NCI-H345 (cell line): ENCODE measurements around the gene JHY.

Source experiments
- DNase-seq: peaks from one replicate; lab custom pipeline; 2025; lab: John Stamatoyannopoulos, UW

JHY gene

GRCh38 chr11:122938557-122938956 lies 56.0 kb downstream of the JHY start:
- no peak for DNase-seq

DNA sequence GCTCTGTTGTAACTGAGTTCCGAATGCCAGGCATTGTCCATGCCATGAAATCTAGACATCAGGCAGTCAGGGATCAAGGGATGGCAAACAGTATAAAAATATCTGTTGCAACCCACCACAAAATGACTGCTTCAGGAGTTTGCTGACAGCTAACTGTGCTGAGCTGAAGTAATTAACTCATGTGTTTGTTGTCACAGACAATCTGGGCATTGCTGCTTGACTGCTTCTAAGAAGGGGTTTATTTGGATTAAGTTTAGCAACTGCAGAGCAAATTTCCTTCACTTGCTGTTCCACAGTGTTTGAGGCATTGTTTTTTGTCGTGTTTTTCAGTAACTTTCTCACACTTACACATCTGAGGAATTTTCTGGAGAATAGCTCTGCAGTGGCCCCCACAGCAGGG lies 68.7 kb downstream of the JHY start:
- DNase-seq = no peak

DNA sequence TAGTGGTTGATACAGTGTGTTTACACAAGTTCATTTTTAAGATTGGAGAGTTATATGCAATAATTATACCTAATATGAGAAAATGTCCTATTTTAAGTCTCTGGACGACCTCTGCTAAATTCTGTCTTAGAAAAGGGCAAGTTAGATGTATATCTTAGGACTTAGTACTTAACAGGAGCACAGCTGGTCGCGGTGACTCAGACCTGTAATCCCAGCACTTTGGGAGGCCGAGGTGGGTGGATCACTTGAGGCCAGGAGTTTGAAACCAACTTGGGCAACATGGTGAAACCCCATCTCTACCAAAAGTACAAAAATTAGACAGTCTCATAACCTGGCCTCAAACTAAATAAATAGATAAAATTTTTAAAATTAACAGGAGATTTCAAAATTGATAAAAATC lies 71.9 kb downstream of the JHY start:
- DNase-seq = no peak

DNA sequence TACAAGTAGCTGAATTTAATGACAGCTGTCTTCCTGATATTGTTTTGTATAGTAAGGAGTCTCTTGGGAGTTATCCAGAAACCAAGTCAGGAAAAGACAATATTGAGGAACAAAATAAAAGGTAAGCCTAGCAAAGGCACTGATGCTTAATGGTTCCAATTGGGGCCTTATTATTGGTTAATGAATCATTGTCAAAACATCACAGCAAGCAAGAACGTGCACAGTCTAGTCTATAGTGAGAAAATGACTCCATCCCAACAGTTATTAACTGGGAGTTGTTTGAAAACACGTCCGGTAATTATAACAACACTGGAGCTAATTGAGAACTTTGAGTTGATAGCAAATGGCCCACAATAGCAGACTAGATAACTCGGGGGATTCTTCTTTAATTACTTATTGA lies 81.4 kb downstream of the JHY start:
- DNase-seq = no peak

DNA sequence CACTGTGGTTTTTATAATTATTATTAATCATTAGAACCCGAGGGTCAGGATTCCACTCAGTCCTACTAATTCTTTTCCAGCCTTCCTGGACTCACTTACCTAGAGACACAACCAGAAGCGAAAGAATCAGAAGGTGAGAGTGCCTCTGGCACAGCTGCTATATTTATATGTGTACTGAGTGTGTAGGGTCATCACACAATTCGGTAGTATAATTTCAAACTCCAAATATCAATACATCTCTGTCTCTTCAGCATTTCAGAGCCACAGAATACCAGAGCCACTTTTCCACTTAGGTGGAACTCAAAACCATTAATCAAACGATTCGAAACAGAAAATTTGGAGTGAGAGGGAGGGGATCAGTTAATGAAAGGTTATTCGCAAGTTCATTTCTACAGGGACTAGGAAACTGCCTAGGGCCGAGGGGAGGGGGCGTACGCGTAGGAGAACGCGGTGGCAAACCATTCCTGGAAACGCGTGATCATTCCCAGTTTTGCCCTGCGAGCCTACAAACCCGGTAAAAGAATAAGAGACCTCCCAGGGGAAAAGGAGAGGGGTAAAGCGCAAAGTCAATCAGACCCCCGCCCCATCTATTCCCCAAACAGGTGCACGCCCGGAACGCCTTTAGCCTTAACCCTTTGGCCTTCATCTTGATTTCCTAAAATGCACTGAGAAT lies 93.6 kb downstream of the JHY start:
- DNase-seq = no peak

DNA sequence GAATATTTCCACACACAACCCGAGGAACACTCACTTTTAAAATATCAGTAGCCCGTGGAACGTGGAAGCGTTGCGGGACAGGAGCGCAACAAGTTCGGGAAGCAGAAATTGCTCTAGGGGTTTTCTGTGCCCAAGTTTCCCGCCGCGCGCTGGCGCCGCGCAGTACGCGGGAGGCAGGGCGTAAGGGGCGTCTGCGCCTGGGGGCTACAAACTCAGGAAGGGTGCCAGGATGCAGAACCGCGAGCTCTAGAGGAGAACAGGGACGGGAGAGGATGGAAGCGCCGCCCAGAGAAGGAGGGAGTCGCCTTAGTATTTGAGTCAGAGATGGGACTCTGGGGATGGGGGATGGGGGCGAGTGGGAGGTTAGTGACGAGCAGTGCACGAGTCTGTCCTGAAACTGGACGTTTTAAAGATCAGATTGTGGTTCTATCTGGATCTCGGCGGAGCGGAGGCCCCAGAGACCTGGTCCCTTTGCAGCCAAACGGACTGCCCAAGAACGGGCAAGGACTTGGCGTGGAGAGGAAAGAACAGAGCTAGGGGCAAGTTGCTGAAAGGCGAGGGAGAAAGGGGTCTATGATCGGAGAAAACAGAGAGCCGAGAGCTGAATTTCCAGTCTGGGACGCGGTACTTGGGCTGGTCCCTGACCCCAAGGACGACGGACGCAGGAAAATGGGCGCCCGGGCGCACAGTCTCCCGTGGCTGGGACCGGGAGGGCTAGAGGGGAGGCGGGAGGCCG lies 94.3 kb downstream of the JHY start:
- no peak for DNase-seq

DNA sequence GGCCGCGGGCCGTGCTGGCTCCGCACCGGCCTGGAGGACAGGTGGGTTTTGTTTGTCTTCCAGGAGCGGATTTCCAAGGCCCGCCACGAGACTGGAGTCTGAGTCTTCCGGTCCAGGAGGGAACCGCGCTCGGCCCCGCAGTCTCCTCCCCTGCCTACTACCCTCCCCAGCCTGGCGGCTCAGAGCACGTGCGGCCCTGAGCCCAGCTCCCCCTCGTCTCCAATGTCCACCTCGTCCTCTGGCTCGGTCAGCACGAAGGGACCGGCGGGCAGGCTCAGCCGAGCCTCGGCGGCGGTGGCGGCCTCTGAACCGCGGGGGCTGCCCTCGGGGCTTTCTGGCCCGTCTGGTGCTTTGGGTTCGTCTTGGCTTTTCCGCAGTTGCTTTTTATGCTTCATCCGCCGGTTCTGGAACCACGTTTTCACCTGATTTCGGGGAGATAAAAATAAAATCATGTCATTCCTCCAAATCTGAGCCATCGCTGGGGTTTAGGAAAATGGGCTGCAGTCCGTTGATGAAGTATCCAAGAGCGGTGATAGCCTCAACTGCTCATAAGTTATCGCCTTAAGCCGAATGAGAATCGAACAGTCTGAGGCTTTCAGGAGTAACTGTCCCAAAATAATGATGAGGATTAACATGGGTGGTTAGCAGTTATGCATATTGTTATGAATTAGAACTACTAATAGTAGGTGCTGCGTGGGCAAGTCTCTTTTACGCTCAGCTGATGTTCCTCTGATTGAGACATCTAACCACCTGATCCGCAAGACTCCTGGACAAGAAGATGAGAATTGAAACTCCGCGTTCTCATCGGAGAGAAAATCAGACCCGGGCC lies 95.1 kb downstream of the JHY start:
- DNase-seq = no peak

DNA sequence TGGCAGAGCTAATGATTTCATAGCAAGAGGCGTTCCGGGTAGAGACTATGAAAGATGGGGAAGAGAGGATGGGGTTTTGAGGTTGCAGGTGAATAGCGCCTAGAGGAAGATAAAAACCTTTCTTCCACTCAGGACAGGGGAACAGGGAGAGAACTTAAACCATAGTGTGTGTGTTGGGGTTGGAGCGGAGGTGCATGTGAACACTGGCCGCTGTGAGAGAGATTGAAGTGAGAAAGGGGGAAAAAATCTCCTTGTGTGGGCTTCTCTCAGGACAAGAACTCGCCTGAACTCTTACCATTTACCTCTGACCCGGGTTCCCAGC lies 95.7 kb downstream of the JHY start:
- no peak for DNase-seq

DNA sequence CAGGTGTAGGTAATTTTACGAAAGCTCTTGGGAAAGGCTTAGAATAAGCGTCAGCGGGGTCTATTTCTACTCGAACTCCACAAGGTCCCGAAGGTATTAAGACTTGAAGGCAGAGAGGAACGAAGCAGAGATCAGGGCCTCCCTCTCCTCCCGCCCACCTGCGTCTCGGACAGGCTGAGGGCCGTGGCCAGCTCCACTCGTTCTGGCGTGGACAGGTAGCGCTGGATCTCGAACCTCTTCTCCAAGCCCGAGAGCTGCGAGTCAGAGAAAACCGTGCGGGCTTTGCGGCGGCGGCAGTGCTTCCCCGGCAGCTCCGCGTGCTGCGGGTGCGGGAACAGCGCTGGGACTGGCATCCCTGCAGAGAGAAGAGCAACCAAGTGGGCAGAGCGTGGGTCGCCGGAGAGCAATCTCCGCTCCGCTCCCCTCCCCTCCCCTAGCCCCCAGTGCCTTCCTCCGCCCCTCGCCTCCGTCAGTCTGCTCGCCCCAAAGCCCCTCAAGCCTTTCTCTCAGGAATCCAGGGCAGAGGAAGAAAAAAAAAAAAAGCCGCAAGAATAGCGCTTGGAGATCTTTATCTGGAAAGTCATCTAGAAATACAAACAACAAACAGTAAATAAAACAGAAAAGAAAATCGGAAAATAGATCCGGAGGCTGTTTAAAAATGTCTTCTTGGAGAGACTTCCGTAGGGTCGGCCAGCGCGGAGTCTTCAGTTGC lies 96.7 kb downstream of the JHY start:
- no peak for DNase-seq

DNA sequence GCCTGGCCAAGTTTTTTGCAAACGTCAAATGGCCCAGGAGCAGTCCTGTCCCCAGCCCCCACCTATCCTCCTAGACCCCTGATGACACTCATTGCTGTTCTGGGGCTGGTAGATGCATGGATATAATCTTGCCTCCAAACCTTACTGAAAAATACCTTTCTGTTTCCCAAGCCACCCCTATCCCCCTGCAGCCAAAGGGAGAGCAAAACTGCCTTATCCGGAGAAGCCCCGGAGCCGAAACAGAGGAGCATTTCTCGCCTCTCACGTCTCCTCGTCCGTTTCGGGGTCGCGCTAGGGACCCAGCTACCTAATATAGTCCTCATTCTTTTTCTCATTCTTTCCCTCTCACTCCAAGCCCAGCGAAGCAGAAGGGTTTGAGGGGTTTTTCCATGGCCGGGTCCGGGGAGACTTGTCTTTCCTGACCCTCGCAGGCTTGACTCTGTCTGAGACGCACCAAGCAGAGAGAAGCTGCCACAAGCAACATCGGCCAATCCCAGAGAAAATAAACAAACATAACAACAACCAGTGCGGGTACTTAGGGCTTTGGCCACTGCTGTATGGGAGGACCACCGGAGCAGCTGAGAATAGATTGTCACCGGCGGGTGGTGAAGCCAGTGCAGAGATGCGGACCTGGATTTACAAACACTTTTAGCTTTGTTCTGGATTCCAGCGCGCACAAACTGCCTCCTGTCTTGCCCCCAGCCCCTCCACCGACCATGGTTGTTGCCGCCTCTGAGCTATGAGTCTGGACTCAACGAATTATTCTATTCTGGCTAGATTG lies 97.4 kb downstream of the JHY start:
- DNase-seq = no peak

- no peak for DNase-seq
These were observed 99.1 kb downstream of the JHY start, which contains the start of gene BSX for GRCh38 chr11:122981388-122982264. Gene BSX (minus strand): TSS chr11:122981834. CDS start chr11:122981671, 163 bp downstream.

- DNase-seq = peak; percentile 69
These were observed 101.1 kb downstream of the JHY start for GRCh38 chr11:122983438-122984185.

DNA sequence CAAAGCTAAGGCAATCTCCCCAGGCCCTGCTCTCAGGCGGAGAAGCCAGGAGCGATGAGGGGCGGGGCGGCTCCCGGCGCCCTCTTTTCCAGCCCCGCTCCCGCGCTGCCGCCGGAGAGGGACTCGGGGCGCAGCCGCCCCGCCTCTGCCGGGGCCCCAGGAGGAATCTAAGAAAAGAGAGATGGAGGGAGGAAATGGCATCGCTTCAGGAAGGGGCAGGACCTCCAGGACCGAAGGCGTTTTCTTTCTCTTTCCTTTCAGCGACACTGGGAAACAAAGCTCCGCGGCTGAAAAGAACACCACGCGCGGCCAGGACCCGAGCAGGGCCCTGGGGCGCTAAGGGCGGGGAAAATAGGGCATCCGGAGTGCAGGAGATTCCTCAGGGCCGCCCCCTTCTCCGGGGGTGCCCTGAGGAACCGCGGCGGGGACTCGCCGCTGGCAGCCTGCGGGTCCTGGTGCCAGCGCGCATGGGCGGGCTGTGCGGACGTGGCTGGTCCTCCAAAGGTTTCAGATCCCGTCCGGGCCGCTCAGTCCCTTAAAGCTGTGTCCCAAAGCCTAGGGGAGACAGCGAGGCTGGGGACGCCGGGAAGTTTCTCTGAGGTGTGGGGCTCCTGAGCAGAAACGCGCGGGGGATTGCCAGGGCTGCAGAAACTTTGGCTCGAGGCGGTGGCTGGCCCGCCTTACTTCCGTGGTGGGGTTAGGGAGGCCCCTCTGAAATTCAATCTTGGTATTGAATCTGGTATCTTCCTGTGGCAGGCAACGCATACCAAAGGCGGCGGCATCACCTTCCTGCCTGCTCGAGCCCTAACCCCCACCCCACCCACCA lies 101.8 kb downstream of the JHY start:
- peak; percentile 65 for DNase-seq

DNA sequence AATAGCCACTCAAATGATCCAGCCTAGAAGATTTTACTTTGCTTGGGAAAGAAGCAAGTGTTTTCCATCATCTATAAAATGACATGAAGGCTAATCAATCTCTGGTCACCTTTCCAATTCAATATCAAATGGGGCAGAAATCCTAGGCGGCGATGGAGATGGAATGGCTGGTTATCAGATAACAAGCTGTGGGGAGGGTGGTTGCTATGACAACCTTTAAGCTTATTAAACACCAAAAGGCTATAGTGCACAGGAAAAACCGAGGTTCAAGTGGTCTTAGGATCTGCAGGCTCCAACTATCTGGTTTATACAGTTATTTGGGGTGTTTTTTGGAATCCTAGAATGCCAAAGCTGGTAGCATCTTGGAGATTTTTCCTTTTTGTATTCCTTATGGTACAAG lies 113.0 kb downstream of the JHY start:
- no peak for DNase-seq

DNA sequence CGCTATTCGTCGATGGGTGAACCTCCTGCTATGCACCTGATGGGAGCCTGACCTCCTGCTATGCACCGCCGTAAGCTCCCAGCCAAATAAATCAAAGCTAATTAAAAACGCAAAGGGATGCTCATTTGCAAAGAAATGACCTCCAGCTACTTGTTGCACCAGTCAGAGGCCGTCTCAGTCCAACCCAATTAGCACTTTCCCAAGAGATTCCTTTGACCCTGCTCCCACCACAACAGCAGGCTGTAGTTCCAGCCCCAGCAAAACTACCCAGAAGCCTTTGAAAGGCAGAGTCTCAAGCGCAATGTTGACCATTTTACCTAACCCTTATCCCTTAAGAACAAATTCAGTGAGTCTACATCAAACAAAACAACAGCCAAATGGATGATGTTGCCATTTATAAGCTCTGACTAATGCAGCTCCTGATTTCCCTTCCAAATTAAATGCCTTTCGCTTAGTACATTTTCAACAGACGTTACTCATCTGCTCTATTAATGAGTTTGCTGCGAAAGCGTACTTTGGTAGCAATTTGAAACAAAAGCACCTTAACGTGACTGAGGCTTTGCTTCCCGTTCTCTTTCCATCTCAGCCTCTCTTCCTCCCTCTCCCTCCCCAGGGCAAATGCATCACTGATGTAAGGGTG lies 116.3 kb downstream of the JHY start:
- no peak for DNase-seq

- DNase-seq = no peak
These were observed 118.2 kb downstream of the JHY start for GRCh38 chr11:123000721-123001120.

DNA sequence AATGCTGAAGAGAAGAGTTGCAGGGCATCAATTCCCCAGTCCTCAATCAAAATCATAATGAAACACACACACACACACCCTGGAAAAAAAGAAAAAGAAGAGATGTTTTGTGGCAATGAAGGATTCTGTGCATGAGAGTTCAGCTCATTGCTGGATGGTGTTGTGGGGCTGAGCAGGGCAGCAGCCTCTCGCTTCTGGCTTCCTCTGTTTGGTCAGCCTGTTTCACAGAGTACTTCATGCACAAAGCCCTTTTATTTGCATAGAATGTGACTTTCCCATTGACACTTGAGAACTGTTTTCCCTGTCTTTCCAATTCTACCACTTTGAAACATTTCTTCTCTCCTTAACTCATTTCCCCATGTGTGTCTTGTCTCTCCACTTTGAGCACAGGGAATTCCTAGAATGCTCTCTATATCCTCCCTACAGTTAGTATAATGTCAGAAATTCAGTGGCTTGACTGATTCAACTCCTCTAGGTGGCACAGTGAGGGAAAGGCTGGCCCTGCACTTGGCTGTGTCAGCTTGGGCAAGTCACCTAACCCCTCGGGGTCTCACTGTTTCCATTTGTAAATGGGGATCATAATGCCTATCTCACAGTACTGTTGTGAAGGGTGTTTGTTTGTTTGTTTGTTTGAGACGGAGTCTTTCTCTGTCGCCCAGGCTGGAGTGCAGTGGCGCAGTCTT lies 124.4 kb downstream of the JHY start:
- no peak for DNase-seq
